Activated CD8-positive, alpha-beta T cell treated with anti-CD3 and anti-CD28 coated beads for 36 hours (primary cell): ENCODE measurements around the gene APOL2. TPM values are rescaled to one million over a fixed set of nuclear protein-coding genes. Genes with fewer than 3 reads are reported as not detected.
"Not testable (repeated sequence)": the region's sequence is repeated elsewhere in the genome, so short reads cannot be mapped to it uniquely, and the experiment has no call there.

Experiments
- ATAC-seq: fragments of 200-7000 bp; cut with Tn5 transposase; one replicate; pipeline ENCODE4 v1.10.0; 2021; ENCODE audit warnings: mild to moderate bottlenecking, moderate library complexity
- CTCF ChIA-PET: fragments of 350-600 bp; sonication (Branson Sonifier 250); formaldehyde crosslinking; loops from one replicate; lab custom pipeline; 2021; ENCODE audit warnings: antibody characterized with exemption; lab: Charles Lee
- POLR2A ChIA-PET: fragments of 350-600 bp; sonication (Branson Sonifier 250); formaldehyde crosslinking; loops from one replicate; lab custom pipeline; 2021; ENCODE audit warnings: antibody characterized with exemption; lab: Charles Lee
- DNase-seq: peaks from one replicate; pipeline ENCODE4 v3.0.0-alpha.2; 2020
- H3K27ac Mint-ChIP-seq: one replicate; pipeline ENCODE4 v1.8.0; 2021; ENCODE audit warnings: mild to moderate bottlenecking, mixed read lengths
- H3K27me3 Mint-ChIP-seq: one replicate; pipeline ENCODE4 v1.8.0; 2021; ENCODE audit warnings: mixed read lengths
- H3K36me3 Mint-ChIP-seq: one replicate; pipeline ENCODE4 v1.8.0; 2021; ENCODE audit warnings: low read depth, mixed read lengths
- H3K4me1 Mint-ChIP-seq: one replicate; pipeline ENCODE4 v1.8.0; 2021; ENCODE audit warnings: low read depth, mixed read lengths
- H3K4me3 Mint-ChIP-seq: one replicate; pipeline ENCODE4 v1.8.0; 2021; ENCODE audit warnings: mild to moderate bottlenecking, moderate library complexity, mixed read lengths
- H3K9me3 Mint-ChIP-seq: one replicate; pipeline ENCODE4 v1.8.0; 2021; ENCODE audit warnings: mixed read lengths
- CTCF ChIP-seq: fragments of 200-600 bp; IDR thresholded peaks from one replicate; pipeline ENCODE4 v1.8.0; 2022; ENCODE audit warnings: antibody characterized with exemption, mild to moderate bottlenecking
- intact Hi-C: fragments of 100-400 bp; cut with micrococcal nuclease; formaldehyde crosslinking; loops from one replicate; pipeline ENCODE4 v1.10.0; 2022
- total RNA-seq, 2 experiments: library from RNA; stranded (reverse); gene quantifications; one replicate each; pipeline ENCODE4 v1.2.3, GENCODE V29; 2021

APOL2 gene
- total RNA-seq, 2 experiments from 2014 or later: 45.4 to 49.7 TPM

GRCh38 chr22:36257308-36257707 lies 18.0 kb upstream of the APOL2 start:
- H3K27me3 Mint-ChIP-seq: no peaks in the 10 kb centered on the region
- no peak overlapping the region for H3K27ac Mint-ChIP-seq
- DNase-seq (no peak), ATAC-seq (no peak)
- peaks cover 58% of the 10 kb centered on the region for H3K4me1 Mint-ChIP-seq
- H3K9me3 Mint-ChIP-seq: no peaks in the 10 kb centered on the region
- H3K36me3 Mint-ChIP-seq: peaks cover 19% of the 10 kb centered on the region
- no peak for TF ChIP-seq CTCF
- intact Hi-C loops: no loop called here
- no peak overlapping the region for H3K4me3 Mint-ChIP-seq
- ChIA-PET CTCF (interaction anchor here (0.7 to 1.8 kb wide), 3 partner anchors 13 to 19 kb away, joined by 3 to 8 read pairs (median 3); partner anchors contain the start of gene APOL2), POLR2A (interaction anchor here (0.6 to 1.4 kb wide), 3 partner anchors 17 to 67 kb away, joined by 3 to 5 read pairs (median 3); no protein-coding TSS in a partner anchor)

GRCh38 chr22:36256478-36256877 lies 17.2 kb upstream of the APOL2 start:
- Mint-ChIP-seq H3K9me3 (no peaks in the 10 kb centered on the region), H3K4me1 (peaks cover 61% of the 10 kb centered on the region), H3K36me3 (peaks cover 16% of the 10 kb centered on the region), H3K4me3 (no peak overlapping the region), H3K27me3 (no peaks in the 10 kb centered on the region), H3K27ac (peak overlapping the region; percentile 33)
- no peak for TF ChIP-seq CTCF
- ATAC-seq: no peak
- ChIA-PET CTCF (no interaction called here), POLR2A (no interaction called here)
- DNase-seq: no peak
- intact Hi-C loops: no loop called here

GRCh38 chr22:36255572-36255971 lies 16.2 kb upstream of the APOL2 start:
- H3K4me3 Mint-ChIP-seq, ATAC-seq, DNase-seq, intact Hi-C loops, H3K9me3 Mint-ChIP-seq, CTCF ChIA-PET, H3K27ac Mint-ChIP-seq, H3K27me3 Mint-ChIP-seq: not testable (repeated sequence)
- POLR2A ChIA-PET: interaction anchor here (0.7 to 3.7 kb wide), 3 partner anchors 17 to 220 kb away, joined by 3 to 24 read pairs (median 3); partner anchors contain the start of gene APOL2
- peaks cover 62% of the 10 kb centered on the region for H3K4me1 Mint-ChIP-seq
- peaks cover 12% of the 10 kb centered on the region for H3K36me3 Mint-ChIP-seq

- H3K4me3 Mint-ChIP-seq: peak overlapping the region; percentile 83
- peak overlapping the region; percentile 94 for H3K27ac Mint-ChIP-seq
- no peak for TF ChIP-seq CTCF
- peak; percentile 64 for DNase-seq
- intact Hi-C loops: no loop called here
- POLR2A ChIA-PET: interaction anchor here (0.6 to 3.7 kb wide), 6 partner anchors 11 to 718 kb away, joined by 3 to 24 read pairs (median 4); partner anchors contain the start of gene APOL2
- H3K9me3 Mint-ChIP-seq: peaks cover 5% of the 10 kb centered on the region
- peak; percentile 15 for ATAC-seq
- H3K4me1 Mint-ChIP-seq: peaks cover 59% of the 10 kb centered on the region
- CTCF ChIA-PET: interaction anchor here (0.8 to 2.9 kb wide), 11 partner anchors 10 to 233 kb away, joined by 3 to 19 read pairs (median 3); partner anchors contain the start of gene APOL2
- H3K27me3 Mint-ChIP-seq: no peaks in the 10 kb centered on the region
- H3K36me3 Mint-ChIP-seq: peaks cover 10% of the 10 kb centered on the region
Measured at GRCh38 chr22:36253523-36254490, 14.5 kb upstream of the APOL2 start.

- peak; percentile 58 for DNase-seq
- Mint-ChIP-seq H3K9me3 (peaks cover 5% of the 10 kb centered on the region), H3K4me3 (peak within 1 kb of the TSS; percentile 83), H3K36me3 (peaks cover 3% of the 10 kb centered on the region), H3K27ac (peak within 1 kb of the TSS; percentile 94), H3K4me1 (peaks cover 50% of the 10 kb centered on the region), H3K27me3 (no peaks in the 10 kb centered on the region)
- ChIA-PET POLR2A (interaction anchor here (0.6 to 3.7 kb wide), 5 partner anchors 14 to 258 kb away, joined by 3 to 24 read pairs (median 4); partner anchors contain the start of gene APOL2), CTCF (interaction anchor here (0.8 to 2.9 kb wide), 7 partner anchors 9 to 234 kb away, joined by 3 to 19 read pairs (median 6); partner anchors contain the start of gene APOL2)
- no peak for TF ChIP-seq CTCF
- ATAC-seq: peak; percentile 93
- intact Hi-C loops: no loop called here
Measured at GRCh38 chr22:36252754-36253522, 13.6 kb upstream of the APOL2 start, which contains the start of gene APOL1. Gene APOL1 (plus strand): TSS chr22:36253133. CDS start chr22:36254956, 1,823 bp downstream.

- DNase-seq, H3K36me3 Mint-ChIP-seq, ATAC-seq, intact Hi-C loops, H3K9me3 Mint-ChIP-seq, H3K27me3 Mint-ChIP-seq: not testable (repeated sequence)
- Mint-ChIP-seq H3K4me3 (peak overlapping the region; percentile 83), H3K27ac (peak overlapping the region; percentile 94), H3K4me1 (peaks cover 46% of the 10 kb centered on the region)
- CTCF ChIA-PET: interaction anchor here (2.9 kb wide), 1 partner anchor 12 kb away, joined by 19 read pairs; the partner anchor contains the start of gene APOL2
- POLR2A ChIA-PET: interaction anchor here (0.6 to 3.7 kb wide), 4 partner anchors 9 to 258 kb away, joined by 3 to 24 read pairs (median 4); partner anchors contain the start of gene APOL2
Measured at GRCh38 chr22:36251979-36252608, 12.8 kb upstream of the APOL2 start.
